GM21423 (cell line): ENCODE measurements around the gene CENPK.
"Not testable (repeated sequence)": the region's sequence is repeated elsewhere in the genome, so short reads cannot be mapped to it uniquely, and the experiment has no call there.

Source experiments
- ATAC-seq: cut with Tn5 transposase; IDR thresholded peaks from one replicate; pipeline ENCODE4 v1.9.1; 2021; ENCODE audit warnings: mild to moderate bottlenecking, moderate library complexity; ENCODE audit not compliant: unreplicated experiment

CENPK gene, protein sequence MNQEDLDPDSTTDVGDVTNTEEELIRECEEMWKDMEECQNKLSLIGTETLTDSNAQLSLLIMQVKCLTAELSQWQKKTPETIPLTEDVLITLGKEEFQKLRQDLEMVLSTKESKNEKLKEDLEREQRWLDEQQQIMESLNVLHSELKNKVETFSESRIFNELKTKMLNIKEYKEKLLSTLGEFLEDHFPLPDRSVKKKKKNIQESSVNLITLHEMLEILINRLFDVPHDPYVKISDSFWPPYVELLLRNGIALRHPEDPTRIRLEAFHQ

GRCh38 chr5:65562731-65563701 is at the start of gene CENPK, which contains the start of gene PPWD1:
TSS of gene CENPK (minus strand) at chr5:65563168. CDS start at chr5:65554907, 8,261 bp downstream.
TSS of gene PPWD1 (plus strand) at chr5:65563296. CDS start at chr5:65563311, 15 bp downstream.
- peak; percentile 99 for ATAC-seq

DNA sequence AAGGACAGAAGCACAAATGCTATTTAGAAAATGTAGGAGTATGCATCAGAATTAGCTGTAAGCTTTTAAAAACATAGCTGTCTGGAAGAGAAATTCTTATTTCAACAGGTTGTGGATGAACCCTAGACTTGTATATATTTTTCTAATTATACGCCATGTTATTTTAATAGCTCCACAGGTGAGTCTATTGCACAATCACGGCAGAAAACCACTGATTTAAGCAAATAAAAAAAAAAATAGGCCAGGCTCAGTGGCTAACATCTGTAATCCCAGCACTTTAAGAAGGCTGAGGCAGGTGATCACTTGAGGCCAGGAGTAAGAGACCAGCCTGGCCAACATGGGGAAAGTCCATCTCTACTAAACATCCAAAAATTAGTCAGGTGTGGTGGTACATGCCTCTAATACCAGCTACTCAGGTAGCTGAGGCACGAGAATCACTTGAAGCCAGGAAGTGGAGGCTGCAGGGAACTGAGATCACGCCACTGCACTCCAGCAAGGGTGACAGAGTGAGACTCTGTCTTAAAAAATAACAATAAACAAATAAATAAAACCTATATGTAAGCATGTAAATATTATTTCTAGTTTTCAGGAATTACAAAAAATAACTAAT is 49.4 kb upstream of the CENPK start:
- ATAC-seq = no peak

- no peak for ATAC-seq
Measured at GRCh38 chr5:65611524-65611923, 48.6 kb upstream of the CENPK start.

DNA sequence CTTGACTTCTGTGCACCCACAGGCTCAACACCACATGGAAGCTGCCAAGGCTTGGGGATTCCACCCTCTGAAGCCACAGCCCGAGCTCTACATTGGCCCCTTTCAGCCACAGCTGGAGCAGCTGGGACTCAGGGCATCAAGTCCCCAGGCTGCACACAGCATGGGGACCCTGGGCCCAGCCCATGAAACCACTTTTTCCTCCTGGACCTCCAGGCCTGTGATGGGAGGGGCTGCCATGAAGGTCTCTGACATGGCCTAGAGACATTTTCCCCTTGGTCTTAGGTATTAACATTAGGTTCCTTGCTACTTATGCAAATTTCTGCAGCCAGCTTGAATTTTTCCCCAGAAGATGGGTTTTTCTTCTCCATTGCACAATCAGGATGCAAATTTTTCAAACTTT is 38.8 kb upstream of the CENPK start:
- not testable (repeated sequence) for ATAC-seq

GRCh38 chr5:65588694-65589093 is 25.7 kb upstream of the CENPK start:
- no peak for ATAC-seq

DNA sequence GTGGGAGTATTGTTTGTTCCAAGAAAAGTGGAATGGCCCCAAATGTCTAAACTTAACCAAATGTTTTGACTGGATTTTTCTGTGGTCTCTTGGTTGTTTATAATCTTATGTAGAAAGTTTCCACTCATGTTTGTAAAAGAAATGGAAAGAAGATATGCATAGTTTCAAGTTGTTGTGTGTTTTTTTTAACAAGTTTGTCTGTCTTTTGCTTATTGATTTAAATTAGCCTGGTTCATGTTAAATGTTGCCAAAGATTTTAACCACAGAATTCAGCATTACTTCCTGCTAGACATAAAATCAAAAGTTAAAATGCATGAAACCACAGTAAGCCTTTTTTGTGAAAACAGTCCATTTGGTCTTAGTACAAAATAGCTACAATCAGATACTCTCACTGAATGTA is 14.2 kb upstream of the CENPK start:
- ATAC-seq = no peak

DNA sequence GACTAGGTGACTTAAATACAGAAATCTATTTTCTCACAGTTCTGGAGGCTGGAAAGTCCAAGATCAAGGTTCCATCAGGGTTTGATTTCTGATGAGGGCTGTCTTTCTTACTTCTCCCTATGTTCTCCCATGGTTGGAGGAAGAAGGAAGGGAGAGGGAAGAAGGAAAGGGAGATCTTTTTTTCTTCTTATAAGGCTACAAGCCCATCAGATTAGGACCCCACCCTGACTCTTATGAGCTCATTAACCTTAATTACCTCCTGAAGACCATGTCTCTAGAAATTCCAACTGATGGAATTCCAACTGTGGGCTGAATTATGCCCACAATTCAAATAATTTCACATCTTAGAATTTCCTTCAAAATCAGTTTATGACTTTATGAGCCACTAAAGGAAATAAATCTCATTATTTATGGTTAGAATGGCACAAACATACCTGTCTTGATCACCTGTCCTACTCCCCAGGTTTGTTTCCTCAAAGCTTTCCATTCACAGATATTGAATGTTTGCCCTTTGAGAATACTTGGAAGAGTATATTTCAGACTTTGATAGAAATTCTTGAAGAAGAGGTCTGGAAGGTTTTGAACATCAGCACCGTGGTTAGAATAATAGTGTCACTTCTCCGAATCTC is 7.7 kb upstream of the CENPK start:
- no peak for ATAC-seq

- ATAC-seq = no peak
Measured at GRCh38 chr5:65566505-65566904, 3.5 kb upstream of the CENPK start.

DNA sequence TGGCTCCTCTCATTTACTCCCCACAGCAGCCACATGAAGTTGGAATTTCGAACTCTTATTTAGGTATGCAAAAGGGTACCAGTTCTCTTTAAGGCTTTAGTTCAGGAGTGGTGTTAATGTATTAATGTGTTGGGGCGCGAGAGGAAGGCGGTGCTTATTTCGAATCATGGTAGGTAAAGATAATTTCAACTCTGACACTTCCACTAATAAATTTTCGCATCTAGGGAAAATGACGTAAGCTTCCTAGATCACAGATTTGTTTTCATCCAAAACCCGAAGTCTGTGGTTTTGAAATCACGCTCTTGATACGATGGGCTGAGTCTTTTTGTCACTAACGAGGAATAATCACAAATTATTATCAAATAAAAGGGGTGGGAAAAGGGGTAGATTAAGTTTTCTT is 809 bp upstream of the CENPK start:
- ATAC-seq = no peak

GRCh38 chr5:65556718-65557117 is 6.2 kb downstream of the CENPK start:
- ATAC-seq = no peak

GRCh38 chr5:65556181-65556580 is 6.8 kb downstream of the CENPK start:
- no peak for ATAC-seq

- no peak for ATAC-seq
Measured at GRCh38 chr5:65555287-65555686, 7.7 kb downstream of the CENPK start.

DNA sequence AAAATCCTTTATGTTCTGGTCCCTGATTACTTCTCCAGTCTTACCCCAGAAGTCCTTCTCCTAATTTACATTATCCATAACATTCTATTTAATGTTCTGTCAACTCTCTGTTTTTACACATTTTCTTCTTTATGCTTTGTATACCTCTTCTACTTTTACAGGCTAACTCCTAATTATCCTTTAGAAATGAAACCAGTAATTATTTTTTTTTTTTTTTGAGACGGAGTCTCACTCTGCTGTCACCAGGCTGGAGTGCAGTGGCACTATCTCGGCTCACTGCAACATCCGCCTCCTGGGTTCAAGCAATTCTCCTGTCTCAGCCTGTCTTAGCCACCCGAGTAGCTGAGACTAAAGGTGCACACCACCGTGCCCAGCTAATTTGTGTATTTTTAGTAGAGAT is 9.0 kb downstream of the CENPK start:
- ATAC-seq = no peak

GRCh38 chr5:65548281-65548680 is 14.7 kb downstream of the CENPK start:
- ATAC-seq = no peak

DNA sequence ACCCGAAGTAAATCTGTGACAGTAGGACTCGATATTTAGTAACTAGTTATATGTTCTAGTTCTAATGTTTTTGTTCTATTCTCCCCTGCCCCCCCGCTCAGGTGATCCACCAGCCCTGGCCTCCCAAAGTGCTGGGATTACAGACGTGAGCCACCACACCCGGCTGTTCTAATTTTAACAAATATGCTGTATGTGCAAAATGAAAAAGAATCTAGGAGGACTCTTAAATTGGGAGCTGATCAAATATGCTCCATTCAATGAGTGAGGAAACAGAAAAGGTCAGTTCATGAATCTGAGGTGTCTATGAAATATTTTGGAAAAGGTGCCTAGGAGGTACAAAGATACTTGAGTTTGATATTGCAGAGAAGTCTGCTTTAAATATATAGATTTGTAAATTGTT is 16.8 kb downstream of the CENPK start:
- no peak for ATAC-seq

DNA sequence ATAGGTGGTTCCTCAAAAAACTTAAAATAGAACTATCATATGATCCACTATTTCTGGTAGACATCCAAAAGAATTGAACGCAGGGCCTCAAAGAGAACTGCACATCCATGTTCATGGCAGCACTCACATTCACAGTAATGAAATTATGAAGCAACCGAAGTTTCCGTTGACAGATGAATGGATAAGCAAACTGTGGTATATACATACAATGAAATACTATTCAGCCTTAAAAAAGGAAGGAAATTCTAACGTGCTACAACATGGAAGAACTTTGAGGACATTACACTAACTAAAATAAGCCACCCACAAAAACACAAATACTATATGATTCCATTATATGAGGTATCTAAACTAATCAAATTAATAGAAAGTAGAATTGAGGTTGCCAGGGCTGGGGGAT is 18.5 kb downstream of the CENPK start:
- ATAC-seq = no peak

GRCh38 chr5:65539827-65540226 is 23.1 kb downstream of the CENPK start:
- no peak for ATAC-seq

DNA sequence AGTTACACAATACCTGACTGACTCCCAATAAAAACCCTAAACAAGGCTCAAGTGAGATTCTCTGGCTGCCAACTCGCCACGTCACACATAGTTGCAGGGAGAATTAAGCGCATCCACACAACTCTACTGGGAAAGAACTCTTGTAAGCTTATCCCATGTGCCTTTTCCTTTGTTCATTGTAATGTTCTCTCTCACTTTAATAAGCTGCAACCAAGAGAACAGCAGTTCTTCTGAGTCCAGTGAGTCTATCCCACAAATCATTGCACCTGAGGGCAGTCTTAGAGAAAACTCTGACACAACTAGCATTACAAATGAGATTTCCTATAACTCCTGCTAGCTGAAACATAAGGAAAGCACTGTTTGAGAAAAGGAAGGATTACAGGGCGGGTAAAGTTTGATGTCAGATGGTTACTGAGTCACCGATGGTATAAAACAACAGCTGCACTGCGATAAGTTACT is 27.4 kb downstream of the CENPK start:
- ATAC-seq = no peak

DNA sequence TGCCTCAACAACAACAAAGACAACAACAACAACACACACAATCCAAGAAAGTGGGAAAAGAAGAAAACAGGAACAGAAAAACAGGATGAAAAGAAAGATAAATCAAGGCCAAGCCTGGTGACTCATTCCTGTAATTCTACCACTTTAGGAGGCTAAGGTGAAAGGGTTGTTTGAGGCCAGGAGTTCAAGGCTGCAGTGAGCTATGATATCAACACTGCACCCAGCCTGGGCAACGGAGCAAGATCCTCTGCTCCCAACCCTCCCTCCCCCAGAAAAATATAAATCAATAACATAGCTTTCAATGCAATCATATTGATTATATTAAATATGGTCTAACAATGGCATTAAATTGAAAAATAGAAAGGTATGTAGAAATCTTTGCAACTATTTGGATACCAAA is 32.1 kb downstream of the CENPK start:
- no peak for ATAC-seq

DNA sequence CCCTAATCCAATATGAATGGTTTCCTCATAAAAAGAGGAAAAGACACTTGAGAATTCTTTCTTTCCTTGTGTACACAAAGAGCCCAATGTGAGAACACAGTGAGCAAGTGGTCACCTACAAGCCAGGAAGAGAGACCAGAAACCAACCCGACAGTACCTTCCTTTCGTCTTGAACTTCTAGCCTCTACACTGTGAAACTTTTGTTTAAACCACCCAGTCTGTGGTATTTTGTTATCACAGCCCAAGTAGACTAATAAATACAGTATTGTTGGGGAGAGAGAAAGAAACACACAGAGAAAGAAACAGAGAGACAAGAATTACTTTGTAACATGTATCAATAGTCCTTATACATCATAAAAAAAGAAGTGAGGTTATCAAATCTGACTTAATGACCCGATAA is 37.2 kb downstream of the CENPK start:
- no peak for ATAC-seq
